Keratinocyte (primary cell): Measurements from ENCODE around the gene CDCA5. TPM values are rescaled to one million over a fixed set of nuclear protein-coding genes. Genes with fewer than 3 reads are reported as not detected.

Experiments used
- DNase-seq: peaks from one replicate; pipeline ENCODE4 v3.0.0-alpha.2; 2011; ENCODE audit warnings: low read depth, missing footprints, low spot score
- FAIRE-seq: peaks from 2 replicates; lab custom pipeline; 2011; peaks lifted over from hg19 to GRCh38; lab: Jason Lieb, UNC
- H2AFZ ChIP-seq: 2 replicates; pipeline ENCODE4 v1.6.0; 2012; ENCODE audit warnings: low read length, control low read depth, inconsistent platforms; ENCODE audit not compliant: control insufficient read depth
- H3K27ac ChIP-seq: 2 replicates; pipeline ENCODE4 v1.5.1; 2011; ENCODE audit warnings: low read length; ENCODE audit not compliant: control insufficient read depth, insufficient read depth
- H3K27me3 ChIP-seq: 3 replicates; pipeline ENCODE4 v1.6.0; 2011; ENCODE audit warnings: low read length; ENCODE audit not compliant: control insufficient read depth, insufficient read depth; ENCODE audit errors: extremely low read depth
- H3K36me3 ChIP-seq, 2 experiments: 2 replicates in 1 of 2; 3 replicates in 1 of 2; pipeline ENCODE4 v1.5.1; 2011; ENCODE audit warnings: low read length in 2 of 2, mild to moderate bottlenecking in 1 of 2; ENCODE audit not compliant: control insufficient read depth in 2 of 2, insufficient read depth in 2 of 2; ENCODE audit errors: extremely low read depth in 1 of 2
- H3K4me1 ChIP-seq: 3 replicates; pipeline ENCODE4 v1.5.1; 2011; ENCODE audit warnings: low read length; ENCODE audit not compliant: control insufficient read depth, insufficient read depth; ENCODE audit errors: extremely low read depth
- H3K4me2 ChIP-seq: 3 replicates; pipeline ENCODE4 v1.6.0; 2011; ENCODE audit warnings: low read depth, low read length; ENCODE audit not compliant: control insufficient read depth, insufficient read depth; ENCODE audit errors: extremely low read depth
- H3K4me3 ChIP-seq, 3 experiments: fragments of 200-600 bp in 1 of 3; sonication (generic) in 1 of 3; 2 replicates in 2 of 3; 3 replicates in 1 of 3; pipeline ENCODE4 v1.5.1; 2011 to 2016; ENCODE audit warnings: low read length in 3 of 3, mild to moderate bottlenecking in 3 of 3, control low read depth in 2 of 3, inconsistent platforms in 1 of 3, low read depth in 1 of 3, mixed read lengths in 1 of 3, mixed run types in 1 of 3, moderate library complexity in 1 of 3; ENCODE audit not compliant: control insufficient read depth in 2 of 3, insufficient read depth in 2 of 3; ENCODE audit errors: extremely low read depth in 1 of 3
- H3K79me2 ChIP-seq: 2 replicates; pipeline ENCODE4 v1.6.0; 2012; ENCODE audit warnings: low read length; ENCODE audit not compliant: control insufficient read depth, insufficient read depth
- H3K9ac ChIP-seq: 3 replicates; pipeline ENCODE4 v1.6.0; 2011; ENCODE audit warnings: low read length; ENCODE audit not compliant: control insufficient read depth, insufficient read depth; ENCODE audit errors: extremely low read depth
- H3K9me1 ChIP-seq: 3 replicates; pipeline ENCODE4 v1.6.0; 2011; ENCODE audit warnings: low read length; ENCODE audit not compliant: control insufficient read depth, insufficient read depth; ENCODE audit errors: extremely low read depth
- H3K9me3 ChIP-seq: 2 replicates; pipeline ENCODE4 v1.5.1; 2012; ENCODE audit warnings: low read depth, low read length; ENCODE audit not compliant: control insufficient read depth
- H4K20me1 ChIP-seq: 3 replicates; pipeline ENCODE4 v1.6.0; 2011; ENCODE audit warnings: low read length; ENCODE audit not compliant: control insufficient read depth, insufficient read depth; ENCODE audit errors: extremely low read depth
- CTCF ChIP-seq, 3 experiments: IDR thresholded peaks in 1 of 3; conservative IDR thresholded peaks in 1 of 3; optimal IDR thresholded peaks in 1 of 3; 2 replicates in 2 of 3; 3 replicates in 1 of 3; pipeline versions ENCODE3 to v1.5.1; 2011; ENCODE audit warnings: low read length in 3 of 3, mild to moderate bottlenecking in 3 of 3, moderate library complexity in 2 of 3, control low read depth in 1 of 3, inconsistent platforms in 1 of 3; ENCODE audit not compliant: insufficient read depth in 2 of 3; ENCODE audit errors: extremely low read depth in 1 of 3
- EZH2 ChIP-seq: IDR thresholded peaks from one replicate; pipeline ENCODE4 v1.6.1; 2012; ENCODE audit warnings: inconsistent platforms, mild to moderate bottlenecking, low read length, moderate library complexity
- dilution Hi-C: fragments of 300-500 bp; cut with MboI; formaldehyde crosslinking; loops from one replicate; pipeline ENCODE4 v1.7.0; 2020; ENCODE audit warnings: low sequenced_read_pairs; ENCODE audit not compliant: extremely low pct_ligation_motif_present
- polyA plus RNA-seq, 5 experiments: library from polyadenylated mRNA; depleted of rRNA in 3 of 5; stranded (reverse) in 3 of 5; stranded (forward) in 1 of 5; unstranded in 1 of 5; fragments of >200 nt; gene quantifications; 1 replicate in 1 of 5; 2 replicates in 3 of 5; 3 replicates in 1 of 5; pipeline versions ENCODE4 v1.2.1 to v1.2.3, GENCODE V29; 2011 to 2012; ENCODE audit warnings: missing spikeins in 2 of 5, low read depth in 1 of 5, low replicate concordance in 1 of 5

Gene CDCA5
- polyA plus RNA-seq, 1 donor (not counting 4 experiments of a cell fraction or from before 2014, with no cell fraction given), result 8.0 TPM

GRCh38 chr11:65066315-65066714, 17.5 kb downstream of the CDCA5 start:
- FAIRE-seq (no peak), DNase-seq (no peak)
- Histone ChIP-seq H3K27me3 (no peaks in the 10 kb centered on the region), H3K4me1 (no peaks in the 10 kb centered on the region), H4K20me1 (no peaks in the 10 kb centered on the region), H3K36me3 (no peaks in the 10 kb centered on the region), H3K4me2 (no peak overlapping the region), H3K27ac (no peak overlapping the region), H3K4me3 (no peak overlapping the region), H3K9me3 (no peaks in the 10 kb centered on the region), H3K79me2 (no peaks in the 10 kb centered on the region), H3K9me1 (no peaks in the 10 kb centered on the region), H3K9ac (no peak overlapping the region), H2AFZ (no peak overlapping the region)
- dilution Hi-C loops, result no loop called here
- no peak for TF ChIP-seq CTCF (optimal IDR thresholded peaks at IDR 0.05 in 1 of 3, IDR thresholded peaks at IDR 0.05 in 1 of 3, conservative IDR thresholded peaks at IDR 0.05 in 1 of 3; ENCODE audit: extremely low read depth in 1 of 3, insufficient read depth in 2 of 3, low read length in 3 of 3)
- no peak for TF ChIP-seq EZH2

- Histone ChIP-seq H3K9me1 (no peaks in the 10 kb centered on the region), H3K9me3 (no peaks in the 10 kb centered on the region), H3K27ac (no peak overlapping the region), H3K4me1 (no peaks in the 10 kb centered on the region), H3K9ac (no peak overlapping the region), H4K20me1 (no peaks in the 10 kb centered on the region), H3K4me3 (no peak overlapping the region), H2AFZ (no peak overlapping the region), H3K27me3 (no peaks in the 10 kb centered on the region), H3K36me3 (no peaks in the 10 kb centered on the region), H3K4me2 (no peak overlapping the region), H3K79me2 (no peaks in the 10 kb centered on the region)
- dilution Hi-C loops, result no loop called here
- no peak for DNase-seq
- FAIRE-seq, result no peak
- TF ChIP-seq CTCF (optimal IDR thresholded peaks at IDR 0.05 in 1 of 3, IDR thresholded peaks at IDR 0.05 in 1 of 3, conservative IDR thresholded peaks at IDR 0.05 in 1 of 3; ENCODE audit: extremely low read depth in 1 of 3, insufficient read depth in 2 of 3, low read length in 3 of 3) (no peak), EZH2 (no peak)
These were observed 18.0 kb downstream of the CDCA5 start for GRCh38 chr11:65065851-65066250.
